ENCODE data around the gene GLDN. TPM values are rescaled to one million over a fixed set of nuclear protein-coding genes. Genes with fewer than 3 reads are reported as not detected.

The GLDN gene
- total and polyA plus RNA-seq, 10 of the 15 experiments (the other 5 are each of a cell fraction or from before 2014, with no cell fraction given) = 0.13 TPM; not detected in 9

GRCh38 chr15:51349156-51349844 lies 7.8 kb downstream of the GLDN start:
- ChIA-PET CTCF (no interaction called here), RAD21 (ENCODE audit: unreplicated experiment) (interaction anchor here (1.7 kb wide), 1 partner anchor 21 kb away, joined by 5 read pairs; no protein-coding TSS in a partner anchor), POLR2A (interaction anchor here (0.7 kb wide), 1 partner anchor 131 kb away, joined by 3 read pairs; no protein-coding TSS in a partner anchor), SMC1A (ENCODE audit: uncharacterized antibody, unreplicated experiment) (interaction anchor here (1.2 to 1.5 kb wide), 2 partner anchors 19 to 35 kb away, joined by 3 read pairs; no protein-coding TSS in a partner anchor)
- H3K36me3 ChIP-seq (ENCODE audit: control insufficient read depth in 2 of 2, insufficient read depth in 2 of 2, low read length in 1 of 2) = no peaks in the 10 kb centered on the region
- no peak for TF ChIP-seq LARP7 (IDR thresholded peaks at IDR 0.05)
- peak; percentile 16; the same call in 1 of the 2 replicates for TF ChIP-seq RCOR1 (conservative IDR thresholded peaks at IDR 0.05; ENCODE audit: low read depth, low read length)
- no peak for TF ChIP-seq CBX5 (IDR thresholded peaks at IDR 0.05; ENCODE audit: low read depth)
- peaks cover 3 to 11% of the 10 kb centered on the region in 2 experiments; a peak in 3 of 4 replicates for H3K27me3 ChIP-seq (replicated peaks in 1 of 2; ENCODE audit: control insufficient read depth in 2 of 2, insufficient read depth in 2 of 2, low read length in 1 of 2)
- no peak overlapping the region for H3K27ac ChIP-seq (ENCODE audit: control insufficient read depth, insufficient read depth)
- 64% methylated on average over 4 of the region's 4 CpGs for WGBS (ENCODE audit: insufficient coverage, insufficient replicate concordance, low lambda C conversion rate, missing lambda C conversion rate)
- no TSS peak for BruUV-seq (replicated peaks)
- H2AFZ ChIP-seq (ENCODE audit: control insufficient read depth, low read depth, low read length) = no peak overlapping the region
- no peak overlapping the region for H3K9ac ChIP-seq (ENCODE audit: control insufficient read depth, insufficient read depth, low read length)
- H3K4me1 ChIP-seq (ENCODE audit: control insufficient read depth, insufficient read depth, low read length) = peaks cover 13% of the 10 kb centered on the region
- H3K9me3 ChIP-seq (replicated peaks; ENCODE audit: control insufficient read depth, insufficient read depth, low read length) = no peaks in the 10 kb centered on the region
- intact Hi-C loops (cut with micrococcal nuclease; ENCODE audit: unreplicated experiment) (no loop called here), in situ Hi-C loops (cut with MboI) (no loop called here)
- DNase-seq (ENCODE audit: low read depth, low spot score) (no peak), FAIRE-seq (no peak), ATAC-seq (no peak)
- H4K20me1 ChIP-seq (ENCODE audit: control insufficient read depth, insufficient read depth) = no peaks in the 10 kb centered on the region
- H3K4me3 ChIP-seq = 0 out of 2 replicates have a peak overlapping the region, but pooled peaks have one; percentile 1
- H3K79me2 ChIP-seq (ENCODE audit: control insufficient read depth, insufficient read depth, low read length) = no peaks in the 10 kb centered on the region
- H3K4me2 ChIP-seq (ENCODE audit: control insufficient read depth, insufficient read depth) = peak overlapping the region; percentile 28; the same call in 1 of the 2 replicates

- ATAC-seq (no peak), DNase-seq (ENCODE audit: low read depth, low spot score) (no peak), FAIRE-seq (no peak)
- H3K4me2 ChIP-seq (ENCODE audit: control insufficient read depth, insufficient read depth) = no peak overlapping the region; the same call in 1 of the 2 replicates
- no peaks in the 10 kb centered on the region for H4K20me1 ChIP-seq (ENCODE audit: control insufficient read depth, insufficient read depth)
- peaks cover 3 to 8% of the 10 kb centered on the region in 2 experiments; a peak in 3 of 4 replicates for H3K27me3 ChIP-seq (replicated peaks in 1 of 2; ENCODE audit: control insufficient read depth in 2 of 2, insufficient read depth in 2 of 2, low read length in 1 of 2)
- in situ Hi-C loops (cut with MboI) (no loop called here), intact Hi-C loops (cut with micrococcal nuclease; ENCODE audit: unreplicated experiment) (no loop called here)
- no peaks in the 10 kb centered on the region for H3K9me3 ChIP-seq (replicated peaks; ENCODE audit: control insufficient read depth, insufficient read depth, low read length)
- H3K36me3 ChIP-seq (ENCODE audit: control insufficient read depth in 2 of 2, insufficient read depth in 2 of 2, low read length in 1 of 2) = no peaks in the 10 kb centered on the region
- ChIA-PET POLR2A (no interaction called here), RAD21 (ENCODE audit: unreplicated experiment) (no interaction called here), SMC1A (ENCODE audit: uncharacterized antibody, unreplicated experiment) (interaction anchor here (1.2 kb wide), 1 partner anchor 32 kb away, joined by 3 read pairs; no protein-coding TSS in a partner anchor), CTCF (no interaction called here)
- TF ChIP-seq POU2F2 (IDR thresholded peaks at IDR 0.05; ENCODE audit: borderline replicate concordance, low read depth, low read length) (peak; percentile 20; the same call in 1 of the 3 replicates), SREBF1 (IDR thresholded peaks at IDR 0.05; ENCODE audit: low read length) (no peak)
- no TSS peak for BruUV-seq (replicated peaks)
- no peaks in the 10 kb centered on the region for H3K79me2 ChIP-seq (ENCODE audit: control insufficient read depth, insufficient read depth, low read length)
- H3K9ac ChIP-seq (ENCODE audit: control insufficient read depth, insufficient read depth, low read length) = no peak overlapping the region
- H2AFZ ChIP-seq (ENCODE audit: control insufficient read depth, low read depth, low read length) = no peak overlapping the region
- no peak overlapping the region for H3K27ac ChIP-seq (ENCODE audit: control insufficient read depth, insufficient read depth)
- 16% methylated on average over 3 of the region's 3 CpGs for WGBS (ENCODE audit: insufficient coverage, insufficient replicate concordance, low lambda C conversion rate, missing lambda C conversion rate)
- H3K4me3 ChIP-seq = no peak overlapping the region
- peaks cover 13% of the 10 kb centered on the region for H3K4me1 ChIP-seq (ENCODE audit: control insufficient read depth, insufficient read depth, low read length)
Measured at GRCh38 chr15:51350723-51351122, 9.3 kb downstream of the GLDN start.
